AML-193 (cell line): ENCODE data around the gene KANTR.

Experiments used
- DNase-seq, 2 experiments: peaks; one replicate each; lab custom pipeline; 2025; lab: John Stamatoyannopoulos, UW

The KANTR gene

GRCh38 chrX:53081925-53082772 lies 11.8 kb upstream of the KANTR start, which contains the start of gene TSPYL2:
Gene TSPYL2 (plus strand): TSS chrX:53082367. CDS start chrX:53082499, 132 bp downstream.
- peak; percentile 70 to 78 for DNase-seq

DNA sequence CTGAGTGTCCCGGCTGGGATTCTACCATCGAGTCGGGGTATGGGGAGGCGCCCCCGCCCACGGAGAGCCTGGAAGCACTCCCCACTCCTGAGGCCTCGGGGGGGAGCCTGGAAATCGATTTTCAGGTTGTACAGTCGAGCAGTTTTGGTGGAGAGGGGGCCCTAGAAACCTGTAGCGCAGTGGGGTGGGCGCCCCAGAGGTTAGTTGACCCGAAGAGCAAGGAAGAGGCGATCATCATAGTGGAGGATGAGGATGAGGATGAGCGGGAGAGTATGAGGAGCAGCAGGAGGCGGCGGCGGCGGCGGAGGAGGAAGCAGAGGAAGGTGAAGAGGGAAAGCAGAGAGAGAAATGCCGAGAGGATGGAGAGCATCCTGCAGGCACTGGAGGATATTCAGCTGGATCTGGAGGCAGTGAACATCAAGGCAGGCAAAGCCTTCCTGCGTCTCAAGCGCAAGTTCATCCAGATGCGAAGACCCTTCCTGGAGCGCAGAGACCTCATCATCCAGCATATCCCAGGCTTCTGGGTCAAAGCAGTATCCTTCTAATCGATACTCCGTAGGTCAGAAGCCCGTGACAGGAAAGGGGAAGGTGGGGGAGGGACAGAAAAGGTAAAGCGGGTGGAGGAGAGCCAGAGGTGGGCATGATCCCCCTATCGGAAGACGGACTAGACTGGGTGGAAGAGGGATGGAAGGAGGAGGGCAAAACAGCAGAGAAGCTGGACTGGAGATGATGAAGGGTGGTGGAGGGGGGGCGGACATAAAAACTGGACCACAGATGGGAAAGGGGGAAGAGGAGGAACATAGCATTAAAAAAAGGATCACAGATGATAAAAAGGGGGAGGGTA lies 10.9 kb upstream of the KANTR start:
- no peak for DNase-seq

GRCh38 chrX:53084043-53084570 lies 9.8 kb upstream of the KANTR start:
- DNase-seq: no peak

DNA sequence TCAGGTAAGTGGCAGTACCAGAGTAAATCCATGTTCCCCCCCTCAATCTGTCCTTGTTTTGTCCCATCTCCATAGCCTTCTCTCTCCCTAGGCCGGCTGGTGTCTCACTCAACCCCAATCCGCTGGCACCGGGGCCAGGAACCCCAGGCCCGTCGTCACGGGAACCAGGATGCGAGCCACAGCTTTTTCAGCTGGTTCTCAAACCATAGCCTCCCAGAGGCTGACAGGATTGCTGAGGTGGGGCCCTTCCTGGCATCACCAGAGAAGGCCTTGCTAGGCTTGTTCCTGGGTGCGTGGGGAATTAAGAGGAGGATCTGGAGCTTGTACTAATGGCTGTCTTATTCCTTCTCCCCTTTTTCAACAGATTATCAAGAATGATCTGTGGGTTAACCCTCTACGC lies 9.1 kb upstream of the KANTR start:
- no peak for DNase-seq

- DNase-seq: no peak
Measured at GRCh38 chrX:53085661-53086229, 8.2 kb upstream of the KANTR start.

DNA sequence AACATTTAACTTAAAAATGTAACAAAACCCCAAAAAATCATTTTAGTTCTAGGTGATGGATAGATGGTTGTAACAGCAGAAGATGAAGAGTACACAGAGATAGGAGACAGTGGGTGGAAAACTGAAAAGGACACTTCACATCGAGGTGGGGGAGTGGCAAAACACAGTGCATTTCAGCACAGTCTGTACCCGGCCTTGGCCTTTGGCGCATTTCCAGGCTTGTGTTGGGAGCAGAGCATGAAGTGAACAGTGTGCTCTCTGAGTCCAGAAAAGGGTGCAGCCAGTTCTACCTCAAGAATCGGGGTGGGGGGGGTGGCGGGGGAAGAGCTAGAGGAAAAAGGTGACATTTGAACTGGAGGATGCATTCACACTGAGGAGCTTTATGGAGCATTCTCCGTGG lies 7.5 kb upstream of the KANTR start:
- no peak for DNase-seq

GRCh38 chrX:53087388-53087831 lies 6.5 kb upstream of the KANTR start:
- DNase-seq: no peak

DNA sequence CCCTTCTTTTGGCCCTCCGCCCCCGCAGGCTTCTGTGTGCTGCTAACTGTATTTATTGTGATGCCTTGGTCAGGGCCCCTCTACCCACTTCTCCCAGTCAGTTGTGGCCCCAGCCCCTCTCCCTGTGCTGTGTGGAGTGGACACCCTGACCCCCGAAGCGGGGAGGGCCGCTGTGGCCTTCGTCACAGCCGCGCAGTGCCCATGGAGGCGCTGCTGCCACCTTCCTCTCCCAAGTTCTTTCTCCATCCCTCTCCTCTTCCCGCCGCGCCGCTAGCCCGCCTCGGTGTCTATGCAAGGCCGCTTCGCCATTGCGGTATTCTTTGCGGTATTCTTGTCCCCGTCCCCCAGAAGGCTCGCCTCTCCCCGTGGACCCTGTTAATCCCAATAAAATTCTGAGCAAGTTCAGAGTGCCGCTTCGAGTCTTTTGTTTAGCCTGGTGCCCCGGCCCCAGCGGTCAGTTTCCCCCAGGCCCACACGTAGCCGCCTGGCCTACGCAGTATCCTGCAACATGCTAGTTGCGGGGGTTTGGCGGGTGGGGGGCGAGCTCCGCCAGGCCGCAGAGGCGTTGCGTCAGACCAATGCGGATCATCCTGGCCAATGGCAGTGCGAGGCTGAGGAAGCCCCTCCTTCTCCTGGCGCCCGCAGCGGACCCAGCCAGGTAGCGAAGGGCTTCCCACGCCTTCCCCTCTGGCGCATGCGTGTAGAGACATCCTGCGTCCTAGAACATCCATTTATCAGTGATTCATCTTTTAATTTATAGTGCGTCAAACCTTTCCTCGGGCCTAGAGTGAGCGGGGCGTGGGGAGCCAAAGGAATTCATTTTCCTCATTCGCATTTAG lies 5.6 kb upstream of the KANTR start:
- DNase-seq: no peak

- DNase-seq: peak; percentile 38 to 42
Measured at GRCh38 chrX:53089224-53089842, 4.6 kb upstream of the KANTR start.

DNA sequence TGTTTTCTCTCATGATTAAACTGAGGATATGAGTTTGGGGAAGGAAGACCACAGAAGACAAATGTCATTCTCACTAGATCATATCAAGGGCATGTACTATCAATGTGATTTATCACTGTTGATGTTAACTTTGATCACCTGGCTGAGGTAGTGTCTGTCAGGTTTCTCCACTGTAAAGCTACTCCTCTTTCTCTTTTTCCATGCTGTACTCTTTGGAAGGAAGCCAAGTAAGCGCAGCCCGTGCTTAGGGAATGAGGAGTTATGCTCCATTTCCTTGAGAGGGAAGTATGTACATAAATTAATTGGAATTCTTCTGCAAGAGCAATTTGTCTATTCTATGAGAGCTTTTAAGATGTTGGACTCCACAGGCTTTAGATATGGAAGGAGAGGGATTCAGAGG lies 4.0 kb upstream of the KANTR start:
- no peak for DNase-seq

GRCh38 chrX:53091354-53091753 lies 2.6 kb upstream of the KANTR start:
- DNase-seq: no peak

DNA sequence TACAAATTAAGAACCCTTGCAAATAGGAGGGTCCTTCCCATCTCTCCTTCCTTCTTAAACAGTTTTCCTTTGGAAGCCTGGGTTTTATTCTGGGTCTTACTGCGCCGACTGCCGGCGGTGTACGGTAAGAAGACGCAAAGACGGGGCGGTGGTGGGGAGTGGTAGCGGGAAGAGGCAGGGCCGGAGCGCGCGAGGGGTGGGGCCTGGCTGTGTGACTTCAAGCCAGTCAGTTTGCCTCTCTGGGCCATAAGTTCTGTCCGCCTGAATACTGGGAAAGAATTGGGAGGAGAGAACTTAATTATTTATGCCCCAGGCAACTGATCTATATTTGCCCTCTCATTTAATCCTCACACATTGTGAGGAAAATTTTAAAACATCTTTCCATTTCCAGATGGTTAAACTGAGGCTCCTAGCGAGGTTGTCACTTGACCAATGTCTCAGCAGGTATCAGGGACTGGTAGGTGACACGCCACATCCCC lies 726 bp upstream of the KANTR start:
- peak; percentile 30 to 41 for DNase-seq

- DNase-seq: no peak
Measured at GRCh38 chrX:53094582-53094905, 602 bp downstream of the KANTR start.

DNA sequence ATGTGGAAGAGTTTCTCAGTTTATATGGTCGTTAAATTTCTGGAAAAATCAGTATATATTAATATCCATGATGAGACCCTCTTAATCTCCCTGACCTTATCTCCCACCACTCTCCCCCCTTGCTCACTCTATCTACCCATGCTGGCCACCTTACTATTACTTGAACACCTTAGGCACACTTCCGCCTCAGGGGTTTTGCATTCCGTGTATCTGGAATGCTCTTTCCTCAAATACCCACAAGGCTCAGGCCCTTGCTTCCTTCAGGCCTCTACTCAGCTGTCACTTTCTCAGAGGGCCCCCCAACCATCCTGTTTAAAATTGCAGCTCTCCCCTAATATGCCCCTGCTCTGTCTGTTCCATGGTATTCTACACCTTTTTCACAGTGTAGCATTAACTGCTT lies 1.9 kb downstream of the KANTR start:
- no peak for DNase-seq

- no peak for DNase-seq
Measured at GRCh38 chrX:53114864-53115549, 21.1 kb downstream of the KANTR start.

GRCh38 chrX:53115550-53115874 lies 21.6 kb downstream of the KANTR start:
- no peak for DNase-seq

DNA sequence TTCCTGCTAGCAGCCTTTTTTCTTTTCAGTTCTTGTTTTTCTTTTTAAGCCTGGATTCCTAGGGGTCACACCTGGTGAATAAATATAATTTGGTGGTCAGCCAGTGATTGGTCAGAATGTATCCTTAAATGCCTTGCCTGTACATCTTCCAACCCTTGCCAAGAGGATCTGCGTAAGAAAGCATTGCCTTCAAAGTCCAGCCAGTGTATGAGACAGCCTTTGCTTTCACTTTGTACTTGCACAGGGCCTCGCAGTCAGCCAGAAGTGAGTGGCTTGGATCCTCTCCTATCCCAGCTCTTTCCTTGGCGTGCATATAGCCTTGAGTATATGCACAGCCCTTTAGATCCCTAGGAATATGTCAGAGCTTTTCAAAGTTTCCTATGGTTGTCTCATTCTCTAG lies 22.2 kb downstream of the KANTR start:
- no peak for DNase-seq

DNA sequence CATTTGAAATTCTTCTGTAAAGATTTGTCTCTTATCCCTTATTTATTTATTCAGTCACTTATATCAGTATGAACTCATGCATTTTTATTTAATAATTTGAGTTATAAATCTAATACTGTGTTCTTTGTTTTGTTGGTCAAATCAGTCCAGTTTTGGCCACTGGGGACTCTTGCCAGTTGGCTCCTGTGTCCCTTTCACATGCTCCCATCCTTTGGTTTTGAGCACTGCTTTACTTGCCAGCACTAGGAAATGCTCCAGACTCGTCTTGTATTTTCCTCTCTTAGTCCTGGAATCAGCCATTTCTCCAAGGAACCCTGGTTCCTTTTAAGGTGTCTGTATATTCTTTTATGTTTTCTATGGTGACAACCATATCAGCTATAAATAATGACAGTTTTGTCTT lies 28.1 kb downstream of the KANTR start:
- DNase-seq: no peak

- DNase-seq: no peak
Measured at GRCh38 chrX:53125506-53125905, 31.6 kb downstream of the KANTR start.

GRCh38 chrX:53126377-53126776 lies 32.4 kb downstream of the KANTR start:
- DNase-seq: no peak
